DOHH2 (cell line): ENCODE data around the gene IRF1.

Experiments used
- H3F3A ChIP-seq: fragments of 200-600 bp; sonication (generic), shearing (Covaris generic); 2 replicates; pipeline ENCODE4 v1.6.0; 2016; ENCODE audit warnings: antibody characterized with exemption, mild to moderate bottlenecking; ENCODE audit not compliant: control insufficient read depth, insufficient read depth
- H3K27ac ChIP-seq: fragments of 200-600 bp; sonication (generic); 2 replicates; pipeline ENCODE4 v1.5.1; 2014; ENCODE audit warnings: low read depth, mild to moderate bottlenecking, low read length, moderate library complexity
- H3K27me3 ChIP-seq: fragments of 200-600 bp; sonication (generic); 2 replicates; pipeline ENCODE4 v1.6.1; 2014; ENCODE audit warnings: mild to moderate bottlenecking, low read length, mixed read lengths; ENCODE audit not compliant: control insufficient read depth
- H3K36me3 ChIP-seq: fragments of 200-600 bp; sonication (generic); 2 replicates; pipeline ENCODE4 v1.6.1; 2014; ENCODE audit warnings: mild to moderate bottlenecking, low read length, moderate library complexity, mixed read lengths; ENCODE audit not compliant: control insufficient read depth
- H3K4me1 ChIP-seq: fragments of 200-600 bp; sonication (generic); 2 replicates; pipeline ENCODE4 v1.6.1; 2014; ENCODE audit warnings: mild to moderate bottlenecking, low read length, mixed read lengths; ENCODE audit not compliant: control insufficient read depth
- H3K4me2 ChIP-seq: fragments of 200-600 bp; sonication (generic); 2 replicates; pipeline ENCODE4 v1.6.0; 2014; ENCODE audit warnings: mild to moderate bottlenecking, low read length, moderate library complexity
- H3K4me3 ChIP-seq: fragments of 200-600 bp; sonication (generic); 2 replicates; pipeline ENCODE4 v1.5.1; 2014; ENCODE audit warnings: mild to moderate bottlenecking, low read length, mixed read lengths
- H3K79me2 ChIP-seq: fragments of 200-600 bp; sonication (generic); 2 replicates; pipeline ENCODE4 v1.6.1; 2014; ENCODE audit warnings: mild to moderate bottlenecking, low read length, mixed read lengths; ENCODE audit not compliant: control insufficient read depth
- H3K9me2 ChIP-seq: fragments of 200-600 bp; sonication (generic); replicated peaks from 2 replicates; pipeline ENCODE4 v1.6.1; 2014; ENCODE audit warnings: mild to moderate bottlenecking, low read length, mixed read lengths; ENCODE audit not compliant: control insufficient read depth
- H3K9me3 ChIP-seq: fragments of 200-600 bp; sonication (generic); 2 replicates; pipeline ENCODE4 v1.6.1; 2014; ENCODE audit warnings: antibody characterized with exemption, low read length, mixed read lengths; ENCODE audit not compliant: control insufficient read depth, insufficient read depth
- H4K20me1 ChIP-seq: fragments of 200-600 bp; sonication (generic); 2 replicates; pipeline ENCODE4 v1.6.0; 2014; ENCODE audit warnings: low read depth, mild to moderate bottlenecking, antibody characterized with exemption, low read length, moderate library complexity; ENCODE audit not compliant: control insufficient read depth, insufficient read depth
- CTCF ChIP-seq: fragments of 200-600 bp; sonication (generic); IDR thresholded peaks from one replicate; pipeline ENCODE4 v1.5.1; 2014; ENCODE audit warnings: antibody characterized with exemption, mild to moderate bottlenecking, low read depth, low read length; ENCODE audit not compliant: poor library complexity, severe bottlenecking
- EZH2phosphoT487 ChIP-seq: fragments of 200-600 bp; sonication (generic); IDR thresholded peaks from 2 replicates; pipeline ENCODE4 v1.6.1; 2017; ENCODE audit warnings: borderline replicate concordance, mild to moderate bottlenecking, antibody characterized with exemption, low read length, moderate library complexity, mixed read lengths

The IRF1 gene

GRCh38 chr5:132431632-132432031, 58.9 kb downstream of the IRF1 start:
- no peaks in the 10 kb centered on the region for H3K9me3 ChIP-seq
- no peaks in the 10 kb centered on the region for H3F3A ChIP-seq
- H3K4me3 ChIP-seq: no peak overlapping the region
- no peaks in the 10 kb centered on the region for H4K20me1 ChIP-seq
- no peaks in the 10 kb centered on the region for H3K27me3 ChIP-seq
- H3K27ac ChIP-seq: no peak overlapping the region
- H3K9me2 ChIP-seq: no peaks in the 10 kb centered on the region
- TF ChIP-seq EZH2phosphoT487: no peak
- TF ChIP-seq CTCF: no peak
- no peak overlapping the region for H3K4me2 ChIP-seq
- H3K4me1 ChIP-seq: peaks cover 30% of the 10 kb centered on the region
- H3K79me2 ChIP-seq: no peaks in the 10 kb centered on the region
- no peaks in the 10 kb centered on the region for H3K36me3 ChIP-seq
